HEK293 (cell line): ENCODE measurements around the gene NAV1.
A peak's percentile ranks its signal among the peaks of the same experiment; 100 is the strongest.

ENCODE experiments used
- BCL6B ChIP-seq: fragments of 450-650 bp; formaldehyde crosslinking; IDR thresholded peaks from 2 replicates; pipeline ENCODE4 v1.5.1; 2017; ENCODE audit warnings: missing biosample characterization, missing genetic modification characterization
- CTCF ChIP-seq: fragments of 450-650 bp; formaldehyde crosslinking; IDR thresholded peaks from 2 replicates; pipeline ENCODE4 v1.5.1; 2016; ENCODE audit warnings: missing biosample characterization, missing genetic modification characterization
- HOXD13 ChIP-seq: sonication (generic); formaldehyde crosslinking; IDR thresholded peaks from 2 replicates; pipeline ENCODE4 v1.8.0; 2022; ENCODE audit warnings: missing genetic modification reagents, borderline replicate concordance
- KLF8 ChIP-seq: fragments of 450-650 bp; formaldehyde crosslinking; IDR thresholded peaks from 2 replicates; pipeline ENCODE4 v1.5.1; 2016; ENCODE audit warnings: missing biosample characterization, missing genetic modification characterization
- MYNN ChIP-seq: fragments of 450-650 bp; formaldehyde crosslinking; IDR thresholded peaks from 2 replicates; pipeline ENCODE4 v1.5.1; 2016; ENCODE audit warnings: missing biosample characterization, missing genetic modification characterization, borderline replicate concordance
- MZF1 ChIP-seq: fragments of 450-650 bp; formaldehyde crosslinking; IDR thresholded peaks from 2 replicates; pipeline ENCODE4 v1.5.1; 2017; ENCODE audit warnings: missing biosample characterization, missing genetic modification characterization, borderline replicate concordance
- PRDM1 ChIP-seq: fragments of 450-650 bp; formaldehyde crosslinking; IDR thresholded peaks from 2 replicates; pipeline ENCODE4; 2016; ENCODE audit warnings: missing biosample characterization, missing genetic modification characterization
- PRDM4 ChIP-seq: fragments of 450-650 bp; formaldehyde crosslinking; IDR thresholded peaks from 2 replicates; pipeline ENCODE4 v1.5.1; 2017; ENCODE audit warnings: missing biosample characterization, missing genetic modification characterization
- TCF7L2 ChIP-seq: IDR thresholded peaks from 2 replicates; pipeline ENCODE4 v1.6.1; 2011; ENCODE audit warnings: low read depth, mild to moderate bottlenecking, inconsistent platforms, low read length, moderate library complexity, borderline replicate concordance
- TSHZ1 ChIP-seq: fragments of 450-650 bp; formaldehyde crosslinking; IDR thresholded peaks from 2 replicates; pipeline ENCODE4 v1.5.1; 2016; ENCODE audit warnings: missing biosample characterization, missing genetic modification characterization, borderline replicate concordance
- ZBTB11 ChIP-seq: fragments of 450-650 bp; formaldehyde crosslinking; conservative IDR thresholded peaks from 2 replicates; pipeline ENCODE4 v1.5.1; 2016; ENCODE audit warnings: low read depth, missing biosample characterization, missing genetic modification characterization
- ZBTB20 ChIP-seq: fragments of 450-650 bp; formaldehyde crosslinking; IDR thresholded peaks from 2 replicates; pipeline ENCODE4 v1.5.1; 2016; ENCODE audit warnings: missing biosample characterization, missing genetic modification characterization
- ZBTB21 ChIP-seq: fragments of 450-650 bp; formaldehyde crosslinking; IDR thresholded peaks from 2 replicates; pipeline ENCODE4 v1.5.1; 2017; ENCODE audit warnings: missing biosample characterization, missing genetic modification characterization
- ZNF221 ChIP-seq: fragments of 450-650 bp; formaldehyde crosslinking; IDR thresholded peaks from 2 replicates; pipeline ENCODE4 v1.5.1; 2017; ENCODE audit warnings: missing biosample characterization, missing genetic modification characterization, borderline replicate concordance
- ZNF391 ChIP-seq: fragments of 450-650 bp; formaldehyde crosslinking; IDR thresholded peaks from 2 replicates; pipeline ENCODE4 v1.5.1; 2016; ENCODE audit warnings: low read depth, missing biosample characterization, missing genetic modification characterization, borderline replicate concordance
- ZNF398 ChIP-seq: fragments of 450-650 bp; formaldehyde crosslinking; IDR thresholded peaks from 2 replicates; pipeline ENCODE4 v1.5.1; 2017; ENCODE audit warnings: missing biosample characterization, missing genetic modification characterization
- ZNF585B ChIP-seq: fragments of 450-650 bp; formaldehyde crosslinking; IDR thresholded peaks from 2 replicates; pipeline ENCODE4 v1.5.1; 2016; ENCODE audit warnings: missing biosample characterization, missing genetic modification characterization
- ZNF645 ChIP-seq: fragments of 450-650 bp; formaldehyde crosslinking; IDR thresholded peaks from 2 replicates; pipeline ENCODE4; 2016; ENCODE audit warnings: missing biosample characterization, missing genetic modification characterization
- ZNF692 ChIP-seq: fragments of 450-650 bp; formaldehyde crosslinking; IDR thresholded peaks from 2 replicates; pipeline ENCODE4 v1.5.1; 2016; ENCODE audit warnings: missing biosample characterization, missing genetic modification characterization
- ZNF776 ChIP-seq: fragments of 450-650 bp; formaldehyde crosslinking; IDR thresholded peaks from 2 replicates; pipeline ENCODE4 v1.5.0; 2017; ENCODE audit warnings: missing biosample characterization, missing genetic modification characterization, borderline replicate concordance
- ZNF777 ChIP-seq: fragments of 450-650 bp; formaldehyde crosslinking; IDR thresholded peaks from 2 replicates; pipeline ENCODE4 v1.5.1; 2017; ENCODE audit warnings: missing biosample characterization, missing genetic modification characterization, borderline replicate concordance
- ZNF830 ChIP-seq: fragments of 450-650 bp; IDR thresholded peaks from 2 replicates; pipeline ENCODE4 v1.5.0; 2018; ENCODE audit warnings: missing biosample characterization, missing genetic modification characterization, low read depth, mild to moderate bottlenecking, moderate library complexity

The NAV1 gene

GRCh38 chr1:201559679-201560162 lies 20.8 kb downstream of the NAV1 start (continued):
- no peak for TF ChIP-seq ZNF398 (tag by site-specific recombination)
- no peak for TF ChIP-seq ZBTB21 (tag by site-specific recombination)
- TF ChIP-seq PRDM1 (tag by site-specific recombination), result no peak
- TF ChIP-seq CTCF (tag by site-specific recombination), result peak; percentile 99
- TF ChIP-seq ZBTB20 (tag by site-specific recombination), result no peak
- no peak for TF ChIP-seq ZNF221 (tag by site-specific recombination)
- TF ChIP-seq TCF7L2, result no peak
- no peak for TF ChIP-seq PRDM4 (tag by site-specific recombination)
- no peak for TF ChIP-seq ZNF585B (tag by site-specific recombination)
- TF ChIP-seq MZF1 (tag by site-specific recombination), result peak; percentile 27; the same call in 1 of the 2 replicates
- no peak for TF ChIP-seq MYNN (tag by site-specific recombination)
- no peak for TF ChIP-seq ZNF777 (tag by site-specific recombination)
- TF ChIP-seq ZNF645 (tag by site-specific recombination), result no peak
- TF ChIP-seq KLF8 (tag by site-specific recombination), result peak; percentile 51
- no peak for TF ChIP-seq BCL6B
- peak; percentile 75 for TF ChIP-seq ZNF692 (tag by site-specific recombination)
- no peak for TF ChIP-seq HOXD13 (CRISPR knock-in tag)
- no peak for TF ChIP-seq ZNF830 (tag by site-specific recombination)
- no peak for TF ChIP-seq ZBTB11 (tag by site-specific recombination)
- TF ChIP-seq ZNF776, result no peak
- no peak for TF ChIP-seq ZNF391 (tag by site-specific recombination)
- no peak for TF ChIP-seq TSHZ1 (tag by site-specific recombination)
